Measurements from ENCODE around the gene TRPV6. TPM values are rescaled to one million over a fixed set of nuclear protein-coding genes. Genes with fewer than 3 reads are reported as not detected.

The TRPV6 gene
- total and polyA plus RNA-seq, 4 donors = 0.32 to 1.5 (median 0.36) TPM; not detected in 1

DNA sequence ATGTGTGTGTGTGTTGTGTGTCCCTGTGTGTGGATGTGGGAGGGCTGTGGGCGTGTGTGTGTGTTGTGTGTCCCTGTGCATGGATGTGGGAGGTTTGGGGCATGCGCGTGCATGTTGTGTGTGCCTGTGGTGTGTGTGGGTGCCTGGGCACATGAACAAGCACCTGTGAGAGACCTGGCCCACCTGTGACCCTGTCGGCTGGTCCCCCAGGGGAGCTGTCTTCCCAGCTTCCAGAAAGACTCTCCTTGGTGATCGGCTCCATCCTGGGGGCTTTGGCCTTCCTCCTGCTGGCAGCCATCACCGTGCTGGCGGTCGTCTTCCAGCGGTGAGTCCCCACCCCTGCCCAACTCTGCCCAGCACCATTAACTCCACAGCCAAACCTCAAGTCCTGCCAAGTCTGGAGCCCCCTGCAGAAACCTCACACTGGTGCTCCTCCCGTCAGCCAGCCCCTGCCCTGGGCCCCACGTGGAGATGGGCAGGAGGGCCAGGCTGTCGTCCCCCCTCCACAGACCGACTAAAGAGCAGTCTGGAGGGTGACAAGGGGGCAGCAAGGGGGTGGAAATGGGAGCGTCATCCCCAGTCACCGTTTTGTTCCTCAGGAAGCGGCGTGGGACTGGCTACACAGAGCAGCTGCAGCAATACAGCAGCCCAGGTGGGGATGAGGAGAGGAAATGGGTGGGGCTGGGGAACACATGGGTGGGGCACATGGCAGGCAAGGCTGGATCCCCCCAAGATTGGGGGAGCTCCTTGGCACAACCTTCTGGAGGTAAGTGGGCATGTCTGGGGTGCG is 18.0 kb downstream of the TRPV6 start:
- WGBS = 77% methylated on average over 18 of the region's 18 CpGs
- no peak overlapping the region for H3K27ac ChIP-seq (ENCODE audit: low read depth in 1 of 2, low read length in 2 of 2)
- DNase-seq (ENCODE audit: low spot score) = peak; percentile 29

DNA sequence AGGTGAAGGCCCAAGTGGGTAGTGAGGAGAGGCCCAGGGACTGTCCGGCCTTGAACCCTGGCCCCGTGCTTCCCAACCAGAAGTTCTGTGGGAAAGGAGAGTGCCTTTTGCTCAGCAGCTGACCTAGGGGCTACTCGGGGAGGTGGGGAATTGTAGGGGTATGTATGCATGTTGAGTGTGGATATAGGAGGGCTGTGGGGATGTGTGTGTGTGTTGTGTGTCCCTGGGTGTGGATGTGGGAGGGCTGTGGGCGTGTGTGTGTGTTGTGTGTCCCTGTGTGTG is 18.5 kb downstream of the TRPV6 start:
- Histone ChIP-seq H3K9ac (ENCODE audit: low read depth in 1 of 2, low read length in 2 of 2) (no peak overlapping the region), H3K9me3 (ENCODE audit: control insufficient read depth in 4 of 4, low read length in 3 of 4) (no peaks in the 10 kb centered on the region), H3K4me1 (ENCODE audit: control insufficient read depth in 4 of 4, insufficient read depth in 4 of 4, low read length in 3 of 4) (no peaks in the 10 kb centered on the region), H3K36me3 (ENCODE audit: control insufficient read depth in 4 of 4, insufficient read depth in 3 of 4, low read depth in 1 of 4, low read length in 3 of 4) (peaks cover 0 to 2% (median 0%) of the 10 kb centered on the region in 4 donors), H3K4me3 (ENCODE audit: low read depth in 1 of 3, low read length in 3 of 3) (no peak overlapping the region), H3K27ac (ENCODE audit: low read depth in 1 of 2, low read length in 2 of 2) (no peak overlapping the region), H3K27me3 (ENCODE audit: control insufficient read depth in 4 of 4, insufficient read depth in 4 of 4, low read length in 3 of 4) (no peaks in the 10 kb centered on the region)
- TF ChIP-seq SP1 (IDR thresholded peaks at IDR 0.05) (no peak), HNF4G (IDR thresholded peaks at IDR 0.05) (no peak), GABPA (IDR thresholded peaks at IDR 0.05 in 1 of 2, conservative IDR thresholded peaks at IDR 0.05 in 1 of 2) (no peak), YY1 (IDR thresholded peaks at IDR 0.05) (no peak), FOXA2 (IDR thresholded peaks at IDR 0.05) (no peak), FOXA1 (IDR thresholded peaks at IDR 0.05) (no peak), JUND (IDR thresholded peaks at IDR 0.05) (no peak), NR2F2 (IDR thresholded peaks at IDR 0.05) (no peak), RXRA (IDR thresholded peaks at IDR 0.05) (no peak), EGR1 (IDR thresholded peaks at IDR 0.05; ENCODE audit: low read depth in 2 of 2) (no peak), TAF1 (conservative IDR thresholded peaks at IDR 0.05) (no peak), RAD21 (IDR thresholded peaks at IDR 0.05) (no peak)
- TF ChIP-seq, protein P1, sequence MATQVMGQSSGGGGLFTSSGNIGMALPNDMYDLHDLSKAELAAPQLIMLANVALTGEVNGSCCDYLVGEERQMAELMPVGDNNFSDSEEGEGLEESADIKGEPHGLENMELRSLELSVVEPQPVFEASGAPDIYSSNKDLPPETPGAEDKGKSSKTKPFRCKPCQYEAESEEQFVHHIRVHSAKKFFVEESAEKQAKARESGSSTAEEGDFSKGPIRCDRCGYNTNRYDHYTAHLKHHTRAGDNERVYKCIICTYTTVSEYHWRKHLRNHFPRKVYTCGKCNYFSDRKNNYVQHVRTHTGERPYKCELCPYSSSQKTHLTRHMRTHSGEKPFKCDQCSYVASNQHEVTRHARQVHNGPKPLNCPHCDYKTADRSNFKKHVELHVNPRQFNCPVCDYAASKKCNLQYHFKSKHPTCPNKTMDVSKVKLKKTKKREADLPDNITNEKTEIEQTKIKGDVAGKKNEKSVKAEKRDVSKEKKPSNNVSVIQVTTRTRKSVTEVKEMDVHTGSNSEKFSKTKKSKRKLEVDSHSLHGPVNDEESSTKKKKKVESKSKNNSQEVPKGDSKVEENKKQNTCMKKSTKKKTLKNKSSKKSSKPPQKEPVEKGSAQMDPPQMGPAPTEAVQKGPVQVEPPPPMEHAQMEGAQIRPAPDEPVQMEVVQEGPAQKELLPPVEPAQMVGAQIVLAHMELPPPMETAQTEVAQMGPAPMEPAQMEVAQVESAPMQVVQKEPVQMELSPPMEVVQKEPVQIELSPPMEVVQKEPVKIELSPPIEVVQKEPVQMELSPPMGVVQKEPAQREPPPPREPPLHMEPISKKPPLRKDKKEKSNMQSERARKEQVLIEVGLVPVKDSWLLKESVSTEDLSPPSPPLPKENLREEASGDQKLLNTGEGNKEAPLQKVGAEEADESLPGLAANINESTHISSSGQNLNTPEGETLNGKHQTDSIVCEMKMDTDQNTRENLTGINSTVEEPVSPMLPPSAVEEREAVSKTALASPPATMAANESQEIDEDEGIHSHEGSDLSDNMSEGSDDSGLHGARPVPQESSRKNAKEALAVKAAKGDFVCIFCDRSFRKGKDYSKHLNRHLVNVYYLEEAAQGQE (IDR thresholded peaks at IDR 0.05) = no peak
- TF ChIP-seq, protein P2, sequence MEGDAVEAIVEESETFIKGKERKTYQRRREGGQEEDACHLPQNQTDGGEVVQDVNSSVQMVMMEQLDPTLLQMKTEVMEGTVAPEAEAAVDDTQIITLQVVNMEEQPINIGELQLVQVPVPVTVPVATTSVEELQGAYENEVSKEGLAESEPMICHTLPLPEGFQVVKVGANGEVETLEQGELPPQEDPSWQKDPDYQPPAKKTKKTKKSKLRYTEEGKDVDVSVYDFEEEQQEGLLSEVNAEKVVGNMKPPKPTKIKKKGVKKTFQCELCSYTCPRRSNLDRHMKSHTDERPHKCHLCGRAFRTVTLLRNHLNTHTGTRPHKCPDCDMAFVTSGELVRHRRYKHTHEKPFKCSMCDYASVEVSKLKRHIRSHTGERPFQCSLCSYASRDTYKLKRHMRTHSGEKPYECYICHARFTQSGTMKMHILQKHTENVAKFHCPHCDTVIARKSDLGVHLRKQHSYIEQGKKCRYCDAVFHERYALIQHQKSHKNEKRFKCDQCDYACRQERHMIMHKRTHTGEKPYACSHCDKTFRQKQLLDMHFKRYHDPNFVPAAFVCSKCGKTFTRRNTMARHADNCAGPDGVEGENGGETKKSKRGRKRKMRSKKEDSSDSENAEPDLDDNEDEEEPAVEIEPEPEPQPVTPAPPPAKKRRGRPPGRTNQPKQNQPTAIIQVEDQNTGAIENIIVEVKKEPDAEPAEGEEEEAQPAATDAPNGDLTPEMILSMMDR (IDR thresholded peaks at IDR 0.05; ENCODE audit: low read depth, low read length, missing input control) = no peak
- TF ChIP-seq, protein P3, sequence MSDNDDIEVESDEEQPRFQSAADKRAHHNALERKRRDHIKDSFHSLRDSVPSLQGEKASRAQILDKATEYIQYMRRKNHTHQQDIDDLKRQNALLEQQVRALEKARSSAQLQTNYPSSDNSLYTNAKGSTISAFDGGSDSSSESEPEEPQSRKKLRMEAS (IDR thresholded peaks at IDR 0.05) = no peak
- TF ChIP-seq, protein P4, sequence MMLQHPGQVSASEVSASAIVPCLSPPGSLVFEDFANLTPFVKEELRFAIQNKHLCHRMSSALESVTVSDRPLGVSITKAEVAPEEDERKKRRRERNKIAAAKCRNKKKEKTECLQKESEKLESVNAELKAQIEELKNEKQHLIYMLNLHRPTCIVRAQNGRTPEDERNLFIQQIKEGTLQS (IDR thresholded peaks at IDR 0.05) = no peak
- WGBS = 63% methylated on average over 4 of the region's 4 CpGs
- no peak for DNase-seq (ENCODE audit: low spot score)

More for the DNA sequence above, 18.0 kb downstream of the TRPV6 start:
- Histone ChIP-seq H3K27me3 (ENCODE audit: control insufficient read depth in 4 of 4, insufficient read depth in 4 of 4, low read length in 3 of 4) (no peaks in the 10 kb centered on the region), H3K9me3 (ENCODE audit: control insufficient read depth in 4 of 4, low read length in 3 of 4) (no peaks in the 10 kb centered on the region), H3K9ac (ENCODE audit: low read depth in 1 of 2, low read length in 2 of 2) (no peak overlapping the region), H3K36me3 (ENCODE audit: control insufficient read depth in 4 of 4, insufficient read depth in 3 of 4, low read depth in 1 of 4, low read length in 3 of 4) (peaks cover 0 to 2% (median 0%) of the 10 kb centered on the region in 4 donors), H3K4me1 (ENCODE audit: control insufficient read depth in 4 of 4, insufficient read depth in 4 of 4, low read length in 3 of 4) (no peaks in the 10 kb centered on the region), H3K4me3 (ENCODE audit: low read depth in 1 of 3, low read length in 3 of 3) (no peak overlapping the region)
- TF ChIP-seq FOXA1 (IDR thresholded peaks at IDR 0.05) (no peak), RAD21 (IDR thresholded peaks at IDR 0.05) (no peak), YY1 (IDR thresholded peaks at IDR 0.05) (no peak), SP1 (IDR thresholded peaks at IDR 0.05) (no peak), NR2F2 (IDR thresholded peaks at IDR 0.05) (no peak)

All from liver (tissue), 9 donors.